IMR-90 (cell line): ENCODE data around the gene BCO2. TPM values are rescaled to one million over a fixed set of nuclear protein-coding genes. Genes with fewer than 3 reads are reported as not detected.

Experiments
- ATAC-seq: fragments of 200-7000 bp; cut with Tn5 transposase; 2 replicates; pipeline ENCODE4 v1.9.1; 2020; ENCODE audit warnings: low read depth, mild to moderate bottlenecking, moderate library complexity
- BruUV-seq: library from RNA; stranded (reverse); fragments of 400-500 nt; replicated peaks from 2 replicates; lab custom pipeline; 2021; lab: Mats Ljungman, UMichigan
- CTCF ChIA-PET: fragments of 300-600 bp; formaldehyde crosslinking; extraction: SDS; loops from one replicate; lab custom pipeline; 2021; ENCODE audit warnings: antibody characterized with exemption; lab: Yijun Ruan, JAX
- POLR2A ChIA-PET: fragments of 300-600 bp; sonication (Branson Sonifier 250); formaldehyde crosslinking; loops from one replicate; lab custom pipeline; 2022; ENCODE audit warnings: antibody characterized with exemption; ENCODE audit not compliant: unreplicated experiment; lab: Charles Lee
- DNase-seq: peaks from one replicate; pipeline ENCODE4 v3.0.0; 2013
- H2AFZ ChIP-seq: replicated peaks from 2 replicates; pipeline ENCODE3; 2013; ENCODE audit warnings: low read length, mild to moderate bottlenecking; ENCODE audit not compliant: poor library complexity
- H2AK5ac ChIP-seq: 2 replicates; pipeline ENCODE4 v1.6.1; 2013; ENCODE audit warnings: low read depth, low read length, inconsistent platforms
- H2AK9ac ChIP-seq: replicated peaks from 2 replicates; pipeline ENCODE3; 2013; ENCODE audit warnings: mild to moderate bottlenecking, low read depth, low read length, moderate library complexity; ENCODE audit not compliant: poor library complexity
- H2BK120ac ChIP-seq: 2 replicates; pipeline ENCODE4 v1.6.1; 2013; ENCODE audit warnings: low read depth, low read length, inconsistent platforms
- H2BK15ac ChIP-seq: 3 replicates; pipeline ENCODE4 v1.6.1; 2013; ENCODE audit warnings: low read depth, low read length, inconsistent platforms
- H2BK20ac ChIP-seq: 2 replicates; pipeline ENCODE4 v1.6.1; 2013; ENCODE audit warnings: low read depth, mild to moderate bottlenecking, inconsistent platforms, low read length, moderate library complexity
- H2BK5ac ChIP-seq: 2 replicates; pipeline ENCODE4 v1.6.1; 2013; ENCODE audit warnings: mild to moderate bottlenecking, low read depth, low read length, inconsistent platforms; ENCODE audit not compliant: poor library complexity, severe bottlenecking
- H3K14ac ChIP-seq: replicated peaks from 2 replicates; pipeline ENCODE4 v1.6.1; 2013; ENCODE audit warnings: low read depth, low read length, inconsistent platforms
- H3K18ac ChIP-seq: 2 replicates; pipeline ENCODE4 v1.6.1; 2013; ENCODE audit warnings: low read depth, low read length, control low read depth
- H3K23ac ChIP-seq: 2 replicates; pipeline ENCODE4 v1.6.1; 2013; ENCODE audit warnings: low read depth, low read length, inconsistent platforms
- H3K27ac ChIP-seq: 2 replicates; pipeline ENCODE4 v1.5.1; 2013; ENCODE audit warnings: mild to moderate bottlenecking, control low read depth, low read length; ENCODE audit not compliant: insufficient read depth
- H3K27me3 ChIP-seq: 2 replicates; pipeline ENCODE4 v1.6.1; 2013; ENCODE audit warnings: low read length; ENCODE audit not compliant: control insufficient read depth, insufficient read depth
- H3K36me3 ChIP-seq: 2 replicates; pipeline ENCODE4 v1.6.1; 2013; ENCODE audit warnings: low read length, mixed read lengths; ENCODE audit not compliant: control insufficient read depth, insufficient read depth
- H3K4ac ChIP-seq: 2 replicates; pipeline ENCODE4 v1.6.1; 2013; ENCODE audit warnings: low read depth, low read length, inconsistent platforms
- H3K4me1 ChIP-seq: 2 replicates; pipeline ENCODE4 v1.6.1; 2013; ENCODE audit warnings: low read length, mixed read lengths; ENCODE audit not compliant: control insufficient read depth, insufficient read depth
- H3K4me2 ChIP-seq: 2 replicates; pipeline ENCODE4 v1.6.1; 2013; ENCODE audit warnings: low read depth, mild to moderate bottlenecking, control low read depth, low read length, moderate library complexity
- H3K4me3 ChIP-seq: 2 replicates; pipeline ENCODE4 v1.5.1; 2013; ENCODE audit warnings: low read depth, mild to moderate bottlenecking, control low read depth, low read length, moderate library complexity; ENCODE audit not compliant: insufficient read depth
- H3K56ac ChIP-seq: 2 replicates; pipeline ENCODE4 v1.6.1; 2013; ENCODE audit warnings: low read length, inconsistent platforms; ENCODE audit not compliant: insufficient read depth; ENCODE audit errors: extremely low read depth
- H3K79me1 ChIP-seq, 2 experiments: 2 replicates each; pipeline ENCODE4 v1.6.1; 2013; ENCODE audit warnings: low read length in 2 of 2, inconsistent platforms in 1 of 2, low read depth in 1 of 2
- H3K9ac ChIP-seq: 2 replicates; pipeline ENCODE4 v1.6.1; 2013; ENCODE audit warnings: low read depth, low read length, control low read depth
- H3K9me1 ChIP-seq: 2 replicates; pipeline ENCODE4 v1.6.1; 2013; ENCODE audit warnings: low read length, inconsistent platforms; ENCODE audit not compliant: insufficient read depth
- H3K9me3 ChIP-seq: 2 replicates; pipeline ENCODE4 v1.6.1; 2013; ENCODE audit warnings: low read length; ENCODE audit not compliant: control insufficient read depth, insufficient read depth
- H4K20me1 ChIP-seq: 2 replicates; pipeline ENCODE4 v1.6.1; 2013; ENCODE audit warnings: low read length, inconsistent platforms; ENCODE audit not compliant: insufficient read depth
- H4K5ac ChIP-seq: 2 replicates; pipeline ENCODE4 v1.6.1; 2013; ENCODE audit warnings: mild to moderate bottlenecking, low read depth, low read length, control low read depth
- H4K8ac ChIP-seq, 2 experiments: 2 replicates each; pipeline ENCODE4 v1.6.1; 2013; ENCODE audit warnings: low read depth in 2 of 2, low read length in 2 of 2, control low read depth in 1 of 2, inconsistent platforms in 1 of 2
- H4K91ac ChIP-seq: 2 replicates; pipeline ENCODE4 v1.6.1; 2013; ENCODE audit warnings: low read depth, low read length, inconsistent platforms; ENCODE audit not compliant: insufficient read depth
- BHLHE40 ChIP-seq: fragments of 150-350 bp; IDR thresholded peaks from 2 replicates; pipeline ENCODE4 v1.6.1; 2016; ENCODE audit warnings: mild to moderate bottlenecking, low read depth, low read length
- CEBPB ChIP-seq: IDR thresholded peaks from 2 replicates; pipeline ENCODE4 v1.6.1; 2012; ENCODE audit warnings: low read depth, low read length, improper control_type of control experiment
- CTCF ChIP-seq: conservative IDR thresholded peaks from 2 replicates; pipeline ENCODE4 v1.5.1; 2012; ENCODE audit warnings: mild to moderate bottlenecking, low read depth, low read length, improper control_type of control experiment
- ELK1 ChIP-seq: fragments of 150-350 bp; IDR thresholded peaks from 2 replicates; pipeline ENCODE4 v1.6.1; 2016; ENCODE audit warnings: low read depth, mild to moderate bottlenecking, low read length, moderate library complexity, borderline replicate concordance
- MAFK ChIP-seq: IDR thresholded peaks from 2 replicates; pipeline ENCODE4 v1.6.1; 2012; ENCODE audit warnings: low read depth, low read length, improper control_type of control experiment
- MAZ ChIP-seq: IDR thresholded peaks from 2 replicates; pipeline ENCODE4 v1.6.1; 2012; ENCODE audit warnings: low read depth, mild to moderate bottlenecking, low read length, improper control_type of control experiment, moderate library complexity, borderline replicate concordance
- MXI1 ChIP-seq: IDR thresholded peaks from 2 replicates; pipeline ENCODE4 v1.6.1; 2012; ENCODE audit warnings: low read depth, mild to moderate bottlenecking, low read length, moderate library complexity, borderline replicate concordance
- NFE2L2 ChIP-seq: fragments of 150-350 bp; IDR thresholded peaks from 2 replicates; pipeline ENCODE4 v1.6.1; 2016; ENCODE audit warnings: low read depth, mild to moderate bottlenecking, low read length
- POLR2A ChIP-seq: IDR thresholded peaks from 2 replicates; pipeline ENCODE4 v1.6.1; 2012; ENCODE audit warnings: mild to moderate bottlenecking, low read depth, low read length
- RAD21 ChIP-seq: IDR thresholded peaks from 2 replicates; pipeline ENCODE4 v1.6.1; 2012; ENCODE audit warnings: low read length, improper control_type of control experiment
- RCOR1 ChIP-seq: IDR thresholded peaks from 2 replicates; pipeline ENCODE4 v1.6.1; 2012; ENCODE audit warnings: mild to moderate bottlenecking, low read length, improper control_type of control experiment; ENCODE audit not compliant: insufficient replicate concordance
- RFX5 ChIP-seq: IDR thresholded peaks from 2 replicates; pipeline ENCODE4 v1.8.0; 2012; ENCODE audit warnings: low read depth, mild to moderate bottlenecking, low read length, moderate library complexity
- SMC3 ChIP-seq: fragments of 150-350 bp; IDR thresholded peaks from 2 replicates; pipeline ENCODE4 v1.6.1; 2016; ENCODE audit warnings: low read depth, mild to moderate bottlenecking, antibody characterized with exemption, low read length, moderate library complexity
- USF2 ChIP-seq: fragments of 150-350 bp; IDR thresholded peaks from 2 replicates; pipeline ENCODE4 v1.6.1; 2017; ENCODE audit warnings: mild to moderate bottlenecking, antibody characterized with exemption, low read length, low read depth
- WGBS, 2 experiments: methylation state at CpG; one replicate each; pipeline versions ENCODE4 v1.1.5 to v1.1.7; 2013; ENCODE audit warnings: missing lambda C conversion rate in 2 of 2; ENCODE audit not compliant: insufficient read length in 1 of 2; ENCODE audit errors: extremely low coverage in 2 of 2; 5-methylcytosine and 5-hydroxymethylcytosine counted together
- dilution Hi-C: fragments of 300-500 bp; cut with HindIII; formaldehyde crosslinking; loops from one replicate; pipeline ENCODE4 v1.14.3; 2018; ENCODE audit warnings: low sequenced_read_pairs; ENCODE audit not compliant: unreplicated experiment
- in situ Hi-C: fragments of 300-500 bp; cut with MboI; formaldehyde crosslinking; loops from 3 replicates; pipeline ENCODE4 v1.14.3; 2019; ENCODE audit warnings: low sequenced_read_pairs, inconsistent platforms, mixed read lengths
- intact Hi-C: fragments of 100-400 bp; cut with micrococcal nuclease; formaldehyde crosslinking; loops from 2 replicates; pipeline ENCODE4 v1.10.0; 2022
- polyA plus RNA-seq, 3 experiments: library from polyadenylated mRNA; depleted of rRNA; stranded (reverse); fragments of >200 nt; gene quantifications; 2 replicates each; pipeline ENCODE4 v1.2.3, GENCODE V29; 2012; ENCODE audit warnings: low replicate concordance in 1 of 3
- total RNA-seq: library from RNA; depleted of rRNA; stranded (reverse); fragments of >200 nt; gene quantifications from 2 replicates; pipeline ENCODE4 v1.2.3, GENCODE V29; 2012

Gene BCO2
- total and polyA plus RNA-seq, 2 of the 4 experiments (the other 2 are of a cell fraction): 0.18 to 0.68 TPM

DNA sequence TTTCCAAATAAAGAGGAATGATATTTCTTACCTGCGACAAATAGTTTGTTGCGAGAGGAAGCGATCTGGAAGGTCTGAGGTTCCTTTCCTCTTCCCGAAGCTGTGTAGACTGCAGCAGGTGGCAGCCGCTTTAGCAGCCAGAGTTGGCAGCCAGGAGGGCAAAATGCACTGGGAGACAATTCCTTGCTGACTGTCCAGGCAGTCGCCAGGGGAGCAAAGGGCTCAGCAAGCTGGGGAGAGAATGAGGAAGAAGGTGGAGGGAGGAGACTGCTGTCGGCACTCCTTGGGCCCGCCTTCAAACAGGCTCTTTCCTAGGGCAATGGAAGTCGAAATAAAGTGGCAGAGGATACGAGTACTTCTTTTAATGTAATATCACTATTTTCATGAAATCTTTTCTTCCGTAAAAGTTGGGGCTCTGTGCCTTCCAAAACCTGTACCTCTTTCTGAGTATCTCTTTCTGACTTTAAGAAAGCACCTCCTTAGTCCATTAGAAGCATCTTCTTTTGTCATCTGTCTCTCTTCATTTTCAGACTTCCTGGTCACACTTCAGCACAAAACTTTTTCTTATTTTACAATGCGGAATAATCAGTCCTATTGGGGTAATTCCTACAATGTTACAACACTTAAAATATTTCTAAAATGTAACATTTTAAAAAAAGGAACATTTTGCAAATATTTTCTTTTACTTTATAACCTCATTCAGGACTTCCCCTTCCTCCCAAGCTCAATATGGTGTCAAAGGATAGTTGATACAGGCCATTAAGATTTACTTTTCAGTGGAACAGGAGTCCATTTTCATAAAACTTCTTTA is 11.2 kb upstream of the BCO2 start, which contains the start of gene IL18:
IL18 (minus strand) TSS at position 220 of the 811 bp plus-strand sequence. CDS start 9,041 bp downstream, outside the sequence.
- peak within 1 kb of the TSS; percentile 54; the same call in 1 of the 2 replicates for H3K4me2 ChIP-seq
- CTCF ChIA-PET: interaction anchor here (1.4 kb wide), 1 partner anchor 11 kb away, joined by 3 read pairs; the partner anchor contains the start of gene BCO2
- 0 out of 2 replicates have a peak, but pooled peaks cover 2% of the 10 kb centered on the region for H3K9me1 ChIP-seq
- H3K27me3 ChIP-seq: no peaks in the 10 kb centered on the region; the same call in 1 of the 2 replicates
- peak within 1 kb of the TSS; percentile 13; the same call in 1 of the 2 replicates for H2AK5ac ChIP-seq
- in situ Hi-C loops (no loop called here), intact Hi-C loops (no loop called here), dilution Hi-C loops (no loop called here)
- H4K20me1 ChIP-seq: no peaks in the 10 kb centered on the region
- no peak within 1 kb of the TSS for H3K23ac ChIP-seq
- H3K79me1 ChIP-seq: no peaks in the 10 kb centered on the region
- no peak within 1 kb of the TSS for H4K5ac ChIP-seq
- DNase-seq: no peak
- no peaks in the 10 kb centered on the region for H3K36me3 ChIP-seq
- H3K4ac ChIP-seq: peak within 1 kb of the TSS; percentile 60
- no peak within 1 kb of the TSS for H2BK20ac ChIP-seq
- no peaks in the 10 kb centered on the region for H3K9me3 ChIP-seq
- H3K27ac ChIP-seq: no peak within 1 kb of the TSS
- H2BK120ac ChIP-seq: no peak within 1 kb of the TSS
- ATAC-seq: no peak
- H2AK9ac ChIP-seq: no peak within 1 kb of the TSS
- no peak within 1 kb of the TSS for H3K9ac ChIP-seq
- peak within 1 kb of the TSS; percentile 12 for H2AFZ ChIP-seq
- WGBS, 2 experiments: 100% methylated on average over 1 of the region's 12 CpGs; no CpG with 5 or more reads in 1 of the 2 experiments
- H3K18ac ChIP-seq: no peak within 1 kb of the TSS
- no peak within 1 kb of the TSS for H4K8ac ChIP-seq
- POLR2A ChIA-PET: no interaction called here
- H2BK15ac ChIP-seq: no peak within 1 kb of the TSS
- no peak within 1 kb of the TSS for H3K14ac ChIP-seq
- H2BK5ac ChIP-seq: no peak within 1 kb of the TSS
- no peak within 1 kb of the TSS; the same call in 1 of the 2 replicates for H4K91ac ChIP-seq
- no TSS peak for BruUV-seq
- H3K4me3 ChIP-seq: no peak within 1 kb of the TSS
- H3K56ac ChIP-seq: no peak within 1 kb of the TSS
- H3K4me1 ChIP-seq: peaks cover 6% of the 10 kb centered on the region
- TF ChIP-seq RFX5: no peak
- TF ChIP-seq RCOR1: no peak
- no peak for TF ChIP-seq MAFK
- TF ChIP-seq CEBPB: no peak
- TF ChIP-seq USF2: no peak
- TF ChIP-seq MXI1: no peak
- no peak for TF ChIP-seq BHLHE40
- no peak for TF ChIP-seq POLR2A
- TF ChIP-seq MAZ: no peak
- TF ChIP-seq NFE2L2: no peak
- TF ChIP-seq CTCF: no peak
- no peak for TF ChIP-seq SMC3
- TF ChIP-seq RAD21: no peak
- no peak for TF ChIP-seq ELK1
